Measurements from ENCODE around the gene APOC1.
"Not testable (repeated sequence)": the region's sequence is repeated elsewhere in the genome, so short reads cannot be mapped to it uniquely, and the experiment has no call there.

APOC1 gene

GRCh38 chr19:44912854-44913253, 1.6 kb upstream of the APOC1 start:
- in situ Hi-C loops (cut with HindIII; ENCODE audit: low sequenced_read_pairs): no loop called here

GRCh38 chr19:44913512-44914432, 636 bp upstream of the APOC1 start:
- in situ Hi-C loops (cut with HindIII; ENCODE audit: low sequenced_read_pairs): not testable (repeated sequence)

- in situ Hi-C loops (cut with HindIII; ENCODE audit: low sequenced_read_pairs): no loop called here
These were observed 9.9 kb downstream of the APOC1 start for GRCh38 chr19:44924243-44924725.

GRCh38 chr19:44925114-44925891, 10.9 kb downstream of the APOC1 start:
- in situ Hi-C loops (cut with HindIII; ENCODE audit: low sequenced_read_pairs): no loop called here

GRCh38 chr19:44926245-44927077, 12.1 kb downstream of the APOC1 start:
- in situ Hi-C loops (cut with HindIII; ENCODE audit: low sequenced_read_pairs): not testable (repeated sequence)

- in situ Hi-C loops (cut with HindIII; ENCODE audit: low sequenced_read_pairs): no loop called here
These were observed 13.3 kb downstream of the APOC1 start for GRCh38 chr19:44927746-44928145.

- in situ Hi-C loops (cut with HindIII; ENCODE audit: low sequenced_read_pairs): no loop called here
These were observed 15.7 kb downstream of the APOC1 start for GRCh38 chr19:44930088-44930487.

- in situ Hi-C loops (cut with HindIII; ENCODE audit: low sequenced_read_pairs): no loop called here
These were observed 17.1 kb downstream of the APOC1 start for GRCh38 chr19:44931541-44931940.

GRCh38 chr19:44939668-44940067, 25.3 kb downstream of the APOC1 start:
- in situ Hi-C loops (cut with HindIII; ENCODE audit: low sequenced_read_pairs): no loop called here

GRCh38 chr19:44942067-44942571, 27.7 kb downstream of the APOC1 start, which contains the start of gene APOC4:
TSS of gene APOC4 (plus strand) at chr19:44942237. CDS start at chr19:44942278, 41 bp downstream.
- in situ Hi-C loops (cut with HindIII; ENCODE audit: low sequenced_read_pairs): no loop called here

GRCh38 chr19:44943801-44944249, 29.4 kb downstream of the APOC1 start:
- in situ Hi-C loops (cut with HindIII; ENCODE audit: low sequenced_read_pairs): no loop called here

- in situ Hi-C loops (cut with HindIII; ENCODE audit: low sequenced_read_pairs): no loop called here
These were observed 32.7 kb downstream of the APOC1 start for GRCh38 chr19:44947041-44947581.

- in situ Hi-C loops (cut with HindIII; ENCODE audit: low sequenced_read_pairs): no loop called here
These were observed 33.8 kb downstream of the APOC1 start for GRCh38 chr19:44948237-44948636.

- in situ Hi-C loops (cut with HindIII; ENCODE audit: low sequenced_read_pairs): no loop called here
These were observed 34.5 kb downstream of the APOC1 start for GRCh38 chr19:44948763-44949374.

GRCh38 chr19:44949550-44949949, 35.1 kb downstream of the APOC1 start:
- in situ Hi-C loops (cut with HindIII; ENCODE audit: low sequenced_read_pairs): no loop called here

GRCh38 chr19:44951179-44952159, 37.1 kb downstream of the APOC1 start:
- in situ Hi-C loops (cut with HindIII; ENCODE audit: low sequenced_read_pairs): no loop called here

- in situ Hi-C loops (cut with HindIII; ENCODE audit: low sequenced_read_pairs): no loop called here
These were observed 39.9 kb downstream of the APOC1 start for GRCh38 chr19:44954278-44954648.

- in situ Hi-C loops (cut with HindIII; ENCODE audit: low sequenced_read_pairs): no loop called here
These were observed 40.5 kb downstream of the APOC1 start, which contains the start of gene CLPTM1 for GRCh38 chr19:44954649-44955504. TSS of gene CLPTM1 (plus strand) at chr19:44955380. CDS start at chr19:44955396, 16 bp downstream.
